PC-9 (cell line): ENCODE results near the gene ASCC1. TPM values are rescaled to one million over a fixed set of nuclear protein-coding genes. Genes with fewer than 3 reads are reported as not detected.
A peak's percentile ranks its signal among the peaks of the same experiment; 100 is the strongest.

Source experiments
- BruUV-seq: library from RNA; stranded (reverse); fragments of 400-500 nt; replicated peaks from 2 replicates; lab custom pipeline; 2021; lab: Mats Ljungman, UMichigan
- CTCF ChIA-PET: fragments of 300-600 bp; sonication (Branson Sonifier 250); formaldehyde crosslinking; loops from one replicate; lab custom pipeline; 2022; ENCODE audit warnings: antibody characterized with exemption; lab: Charles Lee
- POLR2A ChIA-PET: fragments of 300-600 bp; sonication (Branson Sonifier 250); formaldehyde crosslinking; loops from one replicate; lab custom pipeline; 2022; ENCODE audit warnings: antibody characterized with exemption; ENCODE audit not compliant: unreplicated experiment; lab: Charles Lee
- DNase-seq, 2 experiments: peaks; one replicate each; pipeline versions ENCODE4 v3.0.0 to v3.0.0-alpha.2; 2015 to 2022; ENCODE audit warnings: mixed read lengths in 1 of 2
- H2AFZ ChIP-seq: fragments of 200-600 bp; sonication (generic); 2 replicates; pipeline ENCODE4 v1.8.1; 2017; ENCODE audit warnings: antibody characterized with exemption
- H3F3A ChIP-seq: fragments of 200-600 bp; sonication (generic); 2 replicates; pipeline ENCODE4 v1.8.1; 2017; ENCODE audit warnings: antibody characterized with exemption, mild to moderate bottlenecking, low read depth; ENCODE audit not compliant: insufficient read depth
- H3K27ac ChIP-seq: fragments of 200-600 bp; sonication (generic); 2 replicates; pipeline ENCODE4 v1.6.1; 2016; ENCODE audit warnings: mixed run types
- H3K27me3 ChIP-seq: fragments of 200-600 bp; sonication (generic); 2 replicates; pipeline ENCODE4 v1.6.1; 2016; ENCODE audit warnings: low read depth, mixed run types; ENCODE audit not compliant: insufficient read depth
- H3K36me3 ChIP-seq: fragments of 200-600 bp; sonication (generic); 2 replicates; pipeline ENCODE4 v1.6.1; 2016; ENCODE audit warnings: low read depth, mixed run types
- H3K4me1 ChIP-seq: fragments of 200-600 bp; sonication (generic); replicated peaks from 2 replicates; pipeline ENCODE4 v1.6.1; 2016; ENCODE audit warnings: mixed run types; ENCODE audit not compliant: insufficient read depth
- H3K4me2 ChIP-seq: fragments of 200-600 bp; sonication (generic); 2 replicates; pipeline ENCODE4 v1.6.1; 2017; ENCODE audit warnings: mixed run types
- H3K4me3 ChIP-seq: fragments of 200-600 bp; sonication (generic); 2 replicates; pipeline ENCODE4 v1.6.1; 2016; ENCODE audit warnings: mixed run types
- H3K79me2 ChIP-seq: fragments of 200-600 bp; sonication (generic); 2 replicates; pipeline ENCODE4 v1.6.1; 2017; ENCODE audit warnings: low read depth, mixed run types
- H3K9me2 ChIP-seq: fragments of 200-600 bp; sonication (generic); 2 replicates; pipeline ENCODE4 v1.8.1; 2017; ENCODE audit warnings: mild to moderate bottlenecking; ENCODE audit not compliant: insufficient read depth
- H3K9me3 ChIP-seq: fragments of 200-600 bp; sonication (generic); 2 replicates; pipeline ENCODE4 v1.8.1; 2016; ENCODE audit warnings: low read depth; ENCODE audit not compliant: insufficient read depth
- H4K20me1 ChIP-seq: fragments of 200-600 bp; sonication (generic); 2 replicates; pipeline ENCODE4 v1.8.1; 2017; ENCODE audit not compliant: insufficient read depth
- CTCF ChIP-seq: fragments of 200-600 bp; sonication (generic); conservative IDR thresholded peaks from 2 replicates; pipeline ENCODE4 v1.6.1; 2017; ENCODE audit warnings: mixed run types, antibody characterized with exemption, mild to moderate bottlenecking, moderate library complexity
- EZH2 ChIP-seq: fragments of 200-600 bp; sonication (generic); IDR thresholded peaks from 2 replicates; pipeline ENCODE4 v1.8.0; 2017; ENCODE audit warnings: antibody characterized with exemption, low read depth
- intact Hi-C: fragments of 100-400 bp; cut with micrococcal nuclease; formaldehyde crosslinking; loops from one replicate; pipeline ENCODE4 v1.10.0; 2022; ENCODE audit not compliant: unreplicated experiment
- total RNA-seq: library from RNA; stranded (reverse); gene quantifications from 2 replicates; pipeline ENCODE4 v1.2.3, GENCODE V29; 2021

Gene ASCC1
- total RNA-seq, 1 experiment from 2014 or later = 129 TPM

GRCh38 chr10:72083790-72084459 is 132.2 kb downstream of the ASCC1 start:
- H3K27me3 ChIP-seq = no peaks in the 10 kb centered on the region
- no peak for DNase-seq
- CTCF ChIA-PET = no interaction called here
- intact Hi-C loops = no loop called here
- H3K79me2 ChIP-seq = no peaks in the 10 kb centered on the region
- peak overlapping the region; percentile 86 for H3K27ac ChIP-seq
- H3F3A ChIP-seq = peaks cover 44% of the 10 kb centered on the region
- no peaks in the 10 kb centered on the region for H3K36me3 ChIP-seq
- no peaks in the 10 kb centered on the region for H4K20me1 ChIP-seq
- no peak for TF ChIP-seq EZH2
- no peak for TF ChIP-seq CTCF
- BruUV-seq = no TSS peak
- no peak overlapping the region for H3K4me3 ChIP-seq
- POLR2A ChIA-PET = no interaction called here
- H2AFZ ChIP-seq = no peak overlapping the region
- no peak overlapping the region; the same call in 1 of the 2 replicates for H3K4me2 ChIP-seq
- no peaks in the 10 kb centered on the region for H3K9me2 ChIP-seq
- no peaks in the 10 kb centered on the region for H3K9me3 ChIP-seq
- H3K4me1 ChIP-seq = peaks cover 53% of the 10 kb centered on the region

DNA sequence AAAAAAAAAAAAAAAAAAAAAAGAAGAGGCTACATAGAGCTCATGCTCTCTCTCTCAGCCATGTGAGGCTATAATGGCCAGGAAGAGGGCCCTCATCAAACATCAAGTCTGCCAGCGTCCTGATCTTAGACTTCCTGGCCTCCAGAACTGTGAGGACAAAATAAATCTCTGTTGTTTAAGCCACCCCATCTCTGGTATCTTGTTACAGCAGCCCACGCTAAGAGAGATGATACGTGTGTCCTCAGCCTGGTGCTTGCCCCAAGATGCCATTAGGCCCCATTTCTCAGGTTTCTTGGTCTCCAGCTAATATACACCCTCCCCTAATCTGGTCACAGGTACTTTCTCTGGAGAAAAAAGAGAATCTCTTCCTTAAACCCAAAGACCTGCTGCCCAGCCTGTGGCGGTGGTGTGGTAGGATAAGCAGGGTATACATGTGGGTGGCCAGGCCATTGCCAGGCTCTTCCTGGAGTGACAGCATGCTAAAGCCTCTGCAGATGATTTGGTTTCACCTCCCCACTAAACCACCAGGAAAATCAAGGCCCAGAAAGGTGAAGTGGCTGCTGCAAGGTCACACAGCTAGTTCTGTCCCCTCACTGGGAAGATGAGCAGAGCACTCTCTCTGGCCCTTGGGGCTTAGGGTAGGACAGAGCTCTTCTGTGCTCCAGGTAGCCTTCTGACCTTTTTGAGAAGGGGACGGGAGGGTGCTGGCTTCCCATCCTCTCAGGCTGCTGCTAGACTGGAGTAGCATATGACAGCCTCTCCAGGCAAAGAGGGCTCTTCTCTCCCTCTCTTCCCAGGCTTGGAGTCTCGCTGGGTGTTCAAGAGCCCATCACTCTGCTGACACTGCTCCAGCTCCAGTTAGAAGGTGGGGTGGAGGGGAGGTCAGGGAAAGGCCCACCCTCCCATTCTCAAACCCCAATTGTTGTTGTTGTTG is 133.0 kb downstream of the ASCC1 start:
- TF ChIP-seq CTCF (no peak), EZH2 (no peak)
- Histone ChIP-seq H3K27ac (peak overlapping the region; percentile 86), H4K20me1 (no peaks in the 10 kb centered on the region), H3F3A (peaks cover 48% of the 10 kb centered on the region), H3K9me3 (no peaks in the 10 kb centered on the region), H3K27me3 (no peaks in the 10 kb centered on the region), H3K4me1 (peaks cover 57% of the 10 kb centered on the region), H3K36me3 (no peaks in the 10 kb centered on the region), H2AFZ (no peak overlapping the region), H3K79me2 (no peaks in the 10 kb centered on the region), H3K4me2 (peak overlapping the region; percentile 70), H3K9me2 (no peaks in the 10 kb centered on the region), H3K4me3 (no peak overlapping the region)
- intact Hi-C loops = loop anchor here (1.0 kb wide), 1 partner anchor 133 kb away; the partner anchor contains the start of genes ANAPC16 and ASCC1
- CTCF ChIA-PET = interaction anchor here (0.6 kb wide), 1 partner anchor 218 kb away, joined by 11 read pairs; no protein-coding TSS in a partner anchor
- POLR2A ChIA-PET = no interaction called here
- no TSS peak for BruUV-seq
- DNase-seq = peak in 1 of 2 experiments; percentile 35
